Thoracic aorta (tissue), 2 donors: ENCODE results near the gene HJURP. TPM values are rescaled to one million over a fixed set of nuclear protein-coding genes. Genes with fewer than 3 reads are reported as not detected.
"Not testable (repeated sequence)": the region's sequence is repeated elsewhere in the genome, so short reads cannot be mapped to it uniquely, and the experiment has no call there.

Experiments
- ATAC-seq: fragments of 150-250 bp; one replicate; pipeline ENCODE4 v1.8.0; 2017; ENCODE audit warnings: low read depth; ENCODE audit not compliant: insufficient number of reproducible peaks, low FRiP score
- DNase-seq: peaks from one replicate; pipeline ENCODE4 v3.0.0-alpha.2; 2020; ENCODE audit warnings: low spot score
- H3K27ac ChIP-seq, 2 donors: fragments of 200-600 bp; sonication (generic); 1 replicate in 1 of 2; 2 replicates in 1 of 2; pipeline ENCODE4 v1.5.1; 2016; ENCODE audit warnings: mild to moderate bottlenecking in 2 of 2, moderate library complexity in 2 of 2
- H3K27me3 ChIP-seq: fragments of 200-600 bp; sonication (generic); replicated peaks from 2 replicates; pipeline ENCODE4 v1.6.0; 2016; ENCODE audit warnings: mild to moderate bottlenecking; ENCODE audit not compliant: insufficient read depth
- H3K36me3 ChIP-seq: fragments of 200-600 bp; sonication (generic); one replicate; pipeline ENCODE4 v1.5.1; 2016
- H3K4me1 ChIP-seq, 2 donors: fragments of 200-600 bp; sonication (generic); 1 replicate in 1 of 2; 2 replicates in 1 of 2; pipeline versions ENCODE4 v1.5.1 to v1.6.0; 2016; ENCODE audit warnings: low read depth in 2 of 2, mild to moderate bottlenecking in 1 of 2; ENCODE audit not compliant: control insufficient read depth in 1 of 2
- H3K4me3 ChIP-seq: fragments of 200-600 bp; sonication (generic); 2 replicates; pipeline ENCODE4 v1.5.1; 2016; ENCODE audit warnings: mild to moderate bottlenecking
- H3K9me3 ChIP-seq: fragments of 200-600 bp; sonication (generic); 2 replicates; pipeline ENCODE4 v1.5.1; 2016
- total RNA-seq, 2 donors: library from RNA; depleted of rRNA; stranded (reverse); fragments of >200 nt; gene quantifications; one replicate each; pipeline versions ENCODE4 v1.1.0 to v1.2.3, GENCODE V29; 2016
- TF ChIP-seq, protein P1 (sequence below): fragments of 200-600 bp; sonication (generic); IDR thresholded peaks from one replicate; pipeline ENCODE4 v1.5.1; 2019; ENCODE audit warnings: antibody characterized with exemption

HJURP gene
- 1 to 10 TPM in 1 of 2 donors, under 1 TPM in 1; 0.95 to 1.6 TPM for total RNA-seq

DNA sequence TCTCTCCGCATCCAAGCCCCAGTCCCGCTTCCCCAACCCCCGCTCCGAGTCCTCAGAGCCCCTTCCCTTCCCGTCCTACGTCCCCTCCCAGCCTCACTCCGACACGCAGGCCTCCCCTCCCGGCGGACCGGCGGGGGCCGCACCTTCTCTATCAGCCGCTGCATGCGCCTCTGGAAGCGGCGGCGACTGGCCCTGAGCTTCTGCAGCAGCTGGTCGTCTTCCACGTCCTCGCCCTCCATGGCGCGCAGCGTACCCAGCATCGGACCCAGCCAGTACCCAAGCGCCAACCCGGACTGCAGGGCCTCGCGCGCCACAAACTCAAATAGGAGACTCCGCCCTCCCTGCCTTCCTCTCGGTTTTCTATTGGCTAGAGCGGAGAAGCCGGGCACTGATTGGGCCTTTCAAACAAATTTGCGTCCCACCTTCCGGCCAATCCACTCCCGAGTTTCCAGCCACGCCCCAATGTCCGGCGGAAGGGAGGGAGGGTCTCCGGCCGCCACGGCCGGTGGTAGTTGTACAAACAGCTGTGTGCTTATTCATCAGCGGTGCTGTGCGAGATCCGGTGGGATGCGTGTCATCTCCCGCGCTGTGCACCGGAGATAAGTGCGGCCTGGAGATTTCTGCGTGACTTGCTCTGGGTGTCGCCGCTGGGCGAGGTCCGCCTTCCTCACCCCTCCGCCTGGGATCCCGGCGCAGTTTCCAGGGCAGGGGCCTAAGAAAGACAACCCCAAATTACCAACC, at the start of gene HJURP:
Gene HJURP (minus strand): TSS at position 295 of the 741 bp plus-strand sequence. CDS start 35 bp downstream, at position 260.
- H3K9me3 ChIP-seq, result no peaks in the 10 kb centered on the region
- peak; percentile 99 for ATAC-seq
- H3K4me1 ChIP-seq, result peaks cover 0 to 9% of the 10 kb centered on the region in 2 donors
- TF ChIP-seq, protein P1, sequence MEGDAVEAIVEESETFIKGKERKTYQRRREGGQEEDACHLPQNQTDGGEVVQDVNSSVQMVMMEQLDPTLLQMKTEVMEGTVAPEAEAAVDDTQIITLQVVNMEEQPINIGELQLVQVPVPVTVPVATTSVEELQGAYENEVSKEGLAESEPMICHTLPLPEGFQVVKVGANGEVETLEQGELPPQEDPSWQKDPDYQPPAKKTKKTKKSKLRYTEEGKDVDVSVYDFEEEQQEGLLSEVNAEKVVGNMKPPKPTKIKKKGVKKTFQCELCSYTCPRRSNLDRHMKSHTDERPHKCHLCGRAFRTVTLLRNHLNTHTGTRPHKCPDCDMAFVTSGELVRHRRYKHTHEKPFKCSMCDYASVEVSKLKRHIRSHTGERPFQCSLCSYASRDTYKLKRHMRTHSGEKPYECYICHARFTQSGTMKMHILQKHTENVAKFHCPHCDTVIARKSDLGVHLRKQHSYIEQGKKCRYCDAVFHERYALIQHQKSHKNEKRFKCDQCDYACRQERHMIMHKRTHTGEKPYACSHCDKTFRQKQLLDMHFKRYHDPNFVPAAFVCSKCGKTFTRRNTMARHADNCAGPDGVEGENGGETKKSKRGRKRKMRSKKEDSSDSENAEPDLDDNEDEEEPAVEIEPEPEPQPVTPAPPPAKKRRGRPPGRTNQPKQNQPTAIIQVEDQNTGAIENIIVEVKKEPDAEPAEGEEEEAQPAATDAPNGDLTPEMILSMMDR, result no peak
- H3K36me3 ChIP-seq, result no peaks in the 10 kb centered on the region
- peak; percentile 79 for DNase-seq
- peak within 1 kb of the TSS; percentile 80 for H3K4me3 ChIP-seq
- H3K27ac ChIP-seq, result peak within 1 kb of the TSS; percentile 26 to 46
- no peaks in the 10 kb centered on the region for H3K27me3 ChIP-seq

DNA sequence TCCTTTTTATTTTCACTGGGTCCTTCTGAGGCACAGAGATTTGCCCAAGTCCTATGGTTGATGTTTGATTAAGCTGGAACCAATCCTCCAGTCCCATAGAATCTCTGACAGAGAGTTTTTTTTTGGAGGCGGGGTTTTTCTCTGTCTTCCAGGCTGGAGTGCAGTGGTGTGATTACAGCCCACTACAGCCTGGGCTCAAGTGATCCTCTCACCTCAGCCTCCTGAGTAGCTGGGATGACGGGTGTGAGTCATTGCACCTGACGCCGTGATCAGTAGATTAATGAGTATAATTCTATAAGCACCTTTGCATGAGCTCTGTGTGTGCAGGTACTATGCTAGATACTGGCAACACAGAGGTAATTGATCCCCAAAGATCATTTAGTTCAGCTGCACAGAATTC, 47.5 kb upstream of the HJURP start:
- ATAC-seq (no peak), DNase-seq (no peak)
- no peaks in the 10 kb centered on the region for H3K4me1 ChIP-seq
- TF ChIP-seq, protein P1, result no peak
- no peaks in the 10 kb centered on the region for H3K36me3 ChIP-seq
- H3K9me3 ChIP-seq, result no peaks in the 10 kb centered on the region
- no peak overlapping the region for H3K27ac ChIP-seq
- H3K27me3 ChIP-seq, result no peaks in the 10 kb centered on the region
- H3K4me3 ChIP-seq, result no peak overlapping the region

DNA sequence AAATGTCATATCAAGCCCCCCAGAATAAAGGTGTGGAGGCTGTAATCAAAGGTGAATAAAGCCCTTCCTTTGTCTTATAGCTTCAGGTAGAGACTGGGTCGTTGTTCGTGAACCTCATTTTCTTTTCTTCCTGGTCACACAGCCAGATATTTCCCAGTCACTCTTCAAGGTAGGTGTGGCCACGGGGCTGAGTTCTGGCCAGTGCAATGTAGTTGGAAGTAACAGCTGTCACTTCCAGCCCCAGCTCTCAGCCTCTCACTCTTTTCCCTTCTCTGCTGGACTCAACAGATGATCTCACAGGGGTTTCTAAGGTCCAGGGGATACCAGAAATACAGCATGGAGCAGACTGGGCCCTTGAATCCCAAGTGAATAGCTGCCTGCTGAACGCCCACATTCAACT, 47.0 kb upstream of the HJURP start:
- Histone ChIP-seq H3K27ac (no peak overlapping the region), H3K36me3 (no peaks in the 10 kb centered on the region), H3K4me3 (no peak overlapping the region), H3K9me3 (no peaks in the 10 kb centered on the region), H3K4me1 (no peaks in the 10 kb centered on the region), H3K27me3 (no peaks in the 10 kb centered on the region)
- TF ChIP-seq, protein P1, result no peak
- no peak for ATAC-seq
- no peak for DNase-seq

- not testable (repeated sequence) for ATAC-seq, H3K4me1 ChIP-seq, H3K4me3 ChIP-seq, H3K27me3 ChIP-seq, H3K9me3 ChIP-seq, H3K36me3 ChIP-seq, H3K27ac ChIP-seq, DNase-seq
These were observed 41.9 kb upstream of the HJURP start for GRCh38 chr2:233896253-233896652.

DNA sequence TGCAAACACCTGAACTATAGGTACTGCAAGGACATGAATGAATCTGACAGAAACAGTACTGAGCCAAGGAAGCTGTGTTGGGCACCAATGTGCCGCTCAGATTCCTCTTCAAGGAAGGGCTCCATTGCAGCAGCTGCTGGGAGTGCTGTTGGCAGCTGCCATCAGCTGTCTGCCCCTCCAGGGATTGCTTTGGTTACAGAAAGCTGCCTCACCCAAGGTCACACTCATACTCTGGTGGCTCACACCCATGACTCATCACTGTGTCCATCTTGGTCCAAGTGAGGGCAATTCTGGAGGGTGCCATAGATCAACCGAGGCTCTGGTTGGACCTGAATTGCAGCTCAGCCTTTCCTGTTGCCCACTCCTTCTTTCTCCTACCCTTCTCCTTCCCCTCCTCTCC, 38.5 kb upstream of the HJURP start:
- no peak overlapping the region for H3K27ac ChIP-seq
- H3K27me3 ChIP-seq, result no peaks in the 10 kb centered on the region
- no peaks in the 10 kb centered on the region for H3K9me3 ChIP-seq
- TF ChIP-seq, protein P1, result no peak
- no peaks in the 10 kb centered on the region for H3K4me1 ChIP-seq
- DNase-seq (no peak), ATAC-seq (no peak)
- no peak overlapping the region for H3K4me3 ChIP-seq
- no peaks in the 10 kb centered on the region for H3K36me3 ChIP-seq

DNA sequence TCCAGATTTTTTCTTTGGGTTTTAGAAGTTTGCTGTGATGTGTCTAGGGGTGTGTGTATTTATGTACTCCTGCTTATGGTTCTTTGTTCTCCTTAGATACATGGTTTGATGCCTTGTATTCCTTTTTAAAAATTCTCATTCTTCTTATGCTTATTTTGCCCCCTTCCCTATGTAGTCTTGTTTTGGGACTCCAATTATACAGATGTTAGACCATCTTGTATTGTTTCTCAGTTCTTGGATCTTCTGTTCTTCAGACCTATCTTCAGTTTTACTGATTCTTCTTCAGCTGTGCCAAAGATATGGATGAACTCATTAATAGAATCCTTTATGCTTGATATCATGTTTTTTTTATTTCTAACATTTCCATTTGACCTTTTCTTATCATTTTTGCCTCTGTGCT, 28.0 kb upstream of the HJURP start:
- Histone ChIP-seq H3K36me3 (no peaks in the 10 kb centered on the region), H3K4me1 (no peaks in the 10 kb centered on the region), H3K27me3 (no peaks in the 10 kb centered on the region), H3K9me3 (peaks cover 5% of the 10 kb centered on the region), H3K27ac (no peak overlapping the region), H3K4me3 (no peak overlapping the region)
- DNase-seq (no peak), ATAC-seq (no peak)
- TF ChIP-seq, protein P1, result no peak

GRCh38 chr2:233872125-233872524, 17.8 kb upstream of the HJURP start:
- H3K27ac ChIP-seq, H3K27me3 ChIP-seq, H3K36me3 ChIP-seq, DNase-seq, ATAC-seq, H3K9me3 ChIP-seq, H3K4me3 ChIP-seq, H3K4me1 ChIP-seq: not testable (repeated sequence)
